ENCODE data around the gene MSN. TPM values are rescaled to one million over a fixed set of nuclear protein-coding genes. Genes with fewer than 3 reads are reported as not detected.
"Not testable (repeated sequence)": the region's sequence is repeated elsewhere in the genome, so short reads cannot be mapped to it uniquely, and the experiment has no call there.

MSN gene
- total RNA-seq, 2 donors from 2014 or later: 141 to 188 TPM

GRCh38 chrX:65635822-65636221 is 31.6 kb upstream of the MSN start:
- no peaks in the 10 kb centered on the region for H3K27me3 ChIP-seq (ENCODE audit: control insufficient read depth, insufficient read depth, low read length, poor library complexity, severe bottlenecking)
- H3K4me1 ChIP-seq (ENCODE audit: control insufficient read depth, insufficient read depth, low read length): no peaks in the 10 kb centered on the region
- no peaks in the 10 kb centered on the region for H3K4me1 Mint-ChIP-seq
- H3K9ac ChIP-seq (ENCODE audit: extremely low read depth, low read length, poor library complexity, severe bottlenecking): no peak overlapping the region
- TF ChIP-seq CTCF (conservative IDR thresholded peaks at IDR 0.05): no peak
- no peaks in the 10 kb centered on the region for H3K9me3 ChIP-seq (ENCODE audit: control insufficient read depth, low read length)
- H3K4me3 ChIP-seq (ENCODE audit: low read length): no peak overlapping the region
- no peak overlapping the region for H3K27ac Mint-ChIP-seq
- H3K36me3 Mint-ChIP-seq (ENCODE audit: low read depth): no peaks in the 10 kb centered on the region
- no peak overlapping the region for H3K27ac ChIP-seq (ENCODE audit: low read depth, low read length)
- WGBS, 2 experiments (ENCODE audit: insufficient coverage in 1 of 2, insufficient read length in 1 of 2): 100% methylated on average over 1 of the region's 2 CpGs; no CpG with 5 or more reads in 1 of the 2 experiments
- no peak overlapping the region for H3K4me3 Mint-ChIP-seq
- no peaks in the 10 kb centered on the region for H3K36me3 ChIP-seq (ENCODE audit: control insufficient read depth, insufficient read depth, low read length)
- peaks cover 5% of the 10 kb centered on the region for H3K27me3 Mint-ChIP-seq (ENCODE audit: insufficient read depth)
- no peak for DNase-seq
- H3K9me3 Mint-ChIP-seq: peaks cover 75% of the 10 kb centered on the region

- not testable (repeated sequence) for H3K9me3 ChIP-seq (ENCODE audit: control insufficient read depth, low read length); H3K4me3 Mint-ChIP-seq; H3K4me1 ChIP-seq (ENCODE audit: control insufficient read depth, insufficient read depth, low read length); DNase-seq; H3K4me1 Mint-ChIP-seq; H3K27me3 Mint-ChIP-seq (ENCODE audit: insufficient read depth); H3K9ac ChIP-seq (ENCODE audit: extremely low read depth, low read length, poor library complexity, severe bottlenecking); H3K36me3 ChIP-seq (ENCODE audit: control insufficient read depth, insufficient read depth, low read length); H3K27ac ChIP-seq (ENCODE audit: low read depth, low read length); H3K27ac Mint-ChIP-seq; H3K27me3 ChIP-seq (ENCODE audit: control insufficient read depth, insufficient read depth, low read length, poor library complexity, severe bottlenecking); H3K36me3 Mint-ChIP-seq (ENCODE audit: low read depth); H3K4me3 ChIP-seq (ENCODE audit: low read length)
- 90% methylated on average over 4 of the region's 4 CpGs; no CpG with 5 or more reads in 1 of the 2 experiments for WGBS, 2 experiments (ENCODE audit: insufficient coverage in 1 of 2, insufficient read length in 1 of 2)
- H3K9me3 Mint-ChIP-seq: peaks cover 71% of the 10 kb centered on the region
Measured at GRCh38 chrX:65636261-65636660, 31.2 kb upstream of the MSN start.

GRCh38 chrX:65637335-65637734 is 30.1 kb upstream of the MSN start:
- peaks cover 5% of the 10 kb centered on the region for H3K27me3 Mint-ChIP-seq (ENCODE audit: insufficient read depth)
- H3K4me3 Mint-ChIP-seq: no peak overlapping the region
- Histone ChIP-seq H3K36me3 (ENCODE audit: control insufficient read depth, insufficient read depth, low read length) (no peaks in the 10 kb centered on the region), H3K27ac (ENCODE audit: low read depth, low read length) (no peak overlapping the region), H3K9ac (ENCODE audit: extremely low read depth, low read length, poor library complexity, severe bottlenecking) (no peak overlapping the region), H3K9me3 (ENCODE audit: control insufficient read depth, low read length) (no peaks in the 10 kb centered on the region), H3K4me3 (ENCODE audit: low read length) (no peak overlapping the region), H3K4me1 (ENCODE audit: control insufficient read depth, insufficient read depth, low read length) (no peaks in the 10 kb centered on the region), H3K27me3 (ENCODE audit: control insufficient read depth, insufficient read depth, low read length, poor library complexity, severe bottlenecking) (no peaks in the 10 kb centered on the region)
- no peak for TF ChIP-seq CTCF (conservative IDR thresholded peaks at IDR 0.05)
- H3K36me3 Mint-ChIP-seq (ENCODE audit: low read depth): no peaks in the 10 kb centered on the region
- H3K27ac Mint-ChIP-seq: no peak overlapping the region
- H3K9me3 Mint-ChIP-seq: peaks cover 62% of the 10 kb centered on the region
- no peak for DNase-seq
- 100% methylated on average over 1 of the region's 5 CpGs; no CpG with 5 or more reads in 1 of the 2 experiments for WGBS, 2 experiments (ENCODE audit: insufficient coverage in 1 of 2, insufficient read length in 1 of 2)
- H3K4me1 Mint-ChIP-seq: no peaks in the 10 kb centered on the region

- Mint-ChIP-seq H3K27ac (no peak overlapping the region), H3K4me3 (no peak overlapping the region), H3K27me3 (ENCODE audit: insufficient read depth) (no peaks in the 10 kb centered on the region), H3K9me3 (peaks cover 63% of the 10 kb centered on the region), H3K4me1 (peaks cover 5% of the 10 kb centered on the region), H3K36me3 (ENCODE audit: low read depth) (no peaks in the 10 kb centered on the region)
- Histone ChIP-seq H3K4me1 (ENCODE audit: control insufficient read depth, insufficient read depth, low read length) (no peaks in the 10 kb centered on the region), H3K4me3 (ENCODE audit: low read length) (no peak overlapping the region), H3K36me3 (ENCODE audit: control insufficient read depth, insufficient read depth, low read length) (no peaks in the 10 kb centered on the region), H3K27ac (ENCODE audit: low read depth, low read length) (no peak overlapping the region), H3K9me3 (ENCODE audit: control insufficient read depth, low read length) (no peaks in the 10 kb centered on the region), H3K27me3 (ENCODE audit: control insufficient read depth, insufficient read depth, low read length, poor library complexity, severe bottlenecking) (no peaks in the 10 kb centered on the region), H3K9ac (ENCODE audit: extremely low read depth, low read length, poor library complexity, severe bottlenecking) (no peak overlapping the region)
- no peak for TF ChIP-seq CTCF (conservative IDR thresholded peaks at IDR 0.05)
- 66 to 67% methylated on average over 2 to 3 of the region's 3 CpGs for WGBS, 2 experiments (ENCODE audit: insufficient coverage in 1 of 2, insufficient read length in 1 of 2)
- no peak for DNase-seq
Measured at GRCh38 chrX:65642914-65643491, 24.5 kb upstream of the MSN start.
